GM12865 (cell line): ENCODE measurements around the gene BLTP3B.
"Not testable (repeated sequence)": the region's sequence is repeated elsewhere in the genome, so short reads cannot be mapped to it uniquely, and the experiment has no call there.

ENCODE experiments used
- DNase-seq: peaks from one replicate; pipeline ENCODE4 v3.0.0; 2010; ENCODE audit warnings: low read depth
- H3K4me3 ChIP-seq: 2 replicates; pipeline ENCODE4 v1.5.1; 2011; ENCODE audit warnings: mild to moderate bottlenecking, low read depth, low read length, control low read depth
- CTCF ChIP-seq: IDR thresholded peaks from 2 replicates; pipeline ENCODE4 v1.5.1; 2011; ENCODE audit warnings: low read length, control low read depth, low read depth, inconsistent platforms; ENCODE audit not compliant: insufficient read depth; ENCODE audit errors: missing control alignments

The BLTP3B gene

GRCh38 chr12:100142851-100143559 lies at the start of gene BLTP3B:
Gene BLTP3B, minus strand, starts transcription at chr12:100142874. Its CDS starts 239 bp downstream, at chr12:100142635.
- TF ChIP-seq CTCF = no peak
- DNase-seq = peak; percentile 92
- H3K4me3 ChIP-seq = peak within 1 kb of the TSS; percentile 67

- no peak for DNase-seq
- H3K4me3 ChIP-seq = no peak overlapping the region
- TF ChIP-seq CTCF = no peak
Observed at GRCh38 chr12:100189636-100190394, 47.1 kb upstream of the BLTP3B start.

GRCh38 chr12:100188888-100189635 lies 46.4 kb upstream of the BLTP3B start:
- not testable (repeated sequence) for H3K4me3 ChIP-seq, DNase-seq

- no peak for DNase-seq
- TF ChIP-seq CTCF = no peak
- no peak overlapping the region for H3K4me3 ChIP-seq
Observed at GRCh38 chr12:100187857-100188519, 45.3 kb upstream of the BLTP3B start.

- no peak for TF ChIP-seq CTCF
Observed at GRCh38 chr12:100187068-100187467, 44.4 kb upstream of the BLTP3B start.

GRCh38 chr12:100186071-100186470 lies 43.4 kb upstream of the BLTP3B start:
- DNase-seq = no peak
- no peak for TF ChIP-seq CTCF
- no peak overlapping the region for H3K4me3 ChIP-seq

More at GRCh38 chr12:100187068-100187467, 44.4 kb upstream of the BLTP3B start:
- DNase-seq = no peak
- H3K4me3 ChIP-seq = no peak overlapping the region
